Measurements from ENCODE around the gene NFATC4.

- TF ChIP-seq CTCF (IDR thresholded peaks at IDR 0.05) (no peak), POLR2AphosphoS5 (IDR thresholded peaks at IDR 0.05) (no peak), POLR2A (IDR thresholded peaks at IDR 0.05) (no peak)
Observed at GRCh38 chr14:24343795-24344660, 24.0 kb upstream of the NFATC4 start.

All from sigmoid colon (tissue), 4 donors.